HEK293 (cell line): ENCODE measurements around the gene MAGEA12.
"Not testable (repeated sequence)": the region's sequence is repeated elsewhere in the genome, so short reads cannot be mapped to it uniquely, and the experiment has no call there.

Experiments used
- CTCF ChIP-seq: fragments of 450-650 bp; formaldehyde crosslinking; IDR thresholded peaks from 2 replicates; pipeline ENCODE4 v1.5.1; 2016; ENCODE audit warnings: missing biosample characterization, missing genetic modification characterization
- MYNN ChIP-seq: fragments of 450-650 bp; formaldehyde crosslinking; IDR thresholded peaks from 2 replicates; pipeline ENCODE4 v1.5.1; 2016; ENCODE audit warnings: missing biosample characterization, missing genetic modification characterization, borderline replicate concordance
- ZBTB11 ChIP-seq: fragments of 450-650 bp; formaldehyde crosslinking; conservative IDR thresholded peaks from 2 replicates; pipeline ENCODE4 v1.5.1; 2016; ENCODE audit warnings: low read depth, missing biosample characterization, missing genetic modification characterization
- ZFP69B ChIP-seq: fragments of 450-650 bp; formaldehyde crosslinking; IDR thresholded peaks from 2 replicates; pipeline ENCODE4 v1.5.1; 2016; ENCODE audit warnings: missing biosample characterization, missing genetic modification characterization
- ZNF114 ChIP-seq: fragments of 450-650 bp; formaldehyde crosslinking; IDR thresholded peaks from 2 replicates; pipeline ENCODE4 v1.5.0; 2017; ENCODE audit warnings: missing biosample characterization, missing genetic modification characterization

- TF ChIP-seq ZFP69B (tag by site-specific recombination); CTCF (tag by site-specific recombination); ZNF114; MYNN (tag by site-specific recombination); ZBTB11 (tag by site-specific recombination): not testable (repeated sequence)
These were observed 36.2 kb downstream of the MAGEA12 start, which contains the start of gene MAGEA6 for GRCh38 chrX:152769549-152770289.
